HG02623 (cell line): ENCODE measurements around the gene KICS2.

Experiments used
- ATAC-seq: cut with Tn5 transposase; IDR thresholded peaks from one replicate; pipeline ENCODE4 v1.9.1; 2021; ENCODE audit warnings: moderate library complexity; ENCODE audit not compliant: unreplicated experiment

Gene KICS2

DNA sequence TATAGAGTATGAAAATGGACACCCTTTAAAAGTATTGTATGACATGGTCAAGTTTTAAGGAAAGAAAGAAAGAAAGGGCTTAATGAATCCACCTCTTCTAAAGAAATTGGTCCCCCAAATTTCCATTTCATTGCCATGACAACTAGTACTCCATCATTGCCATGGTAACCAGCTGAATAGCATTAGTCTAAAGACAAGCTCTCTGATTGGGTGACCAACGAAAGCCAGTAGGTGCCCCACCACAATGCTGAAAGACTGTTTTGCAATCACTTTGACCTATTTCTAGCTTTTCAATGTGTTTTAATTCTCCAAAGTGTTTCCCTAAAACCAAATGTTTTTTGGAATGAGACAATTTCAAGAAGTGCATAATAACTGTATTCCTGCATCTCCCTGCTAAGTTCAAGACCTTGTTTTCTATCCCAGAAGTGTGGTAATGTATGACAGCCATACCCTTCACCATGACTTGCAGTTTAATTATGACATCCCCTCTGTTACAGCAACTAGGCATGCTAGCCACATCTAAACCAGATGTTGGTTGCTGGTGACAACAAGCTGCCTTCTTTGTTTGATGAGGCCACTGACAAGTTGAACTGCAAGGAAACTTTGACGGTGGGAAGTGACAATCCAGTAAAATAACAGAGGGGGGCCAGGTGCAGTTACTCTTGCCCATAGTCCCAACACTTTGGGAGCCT lies 46.7 kb downstream of the KICS2 start:
- no peak for ATAC-seq

DNA sequence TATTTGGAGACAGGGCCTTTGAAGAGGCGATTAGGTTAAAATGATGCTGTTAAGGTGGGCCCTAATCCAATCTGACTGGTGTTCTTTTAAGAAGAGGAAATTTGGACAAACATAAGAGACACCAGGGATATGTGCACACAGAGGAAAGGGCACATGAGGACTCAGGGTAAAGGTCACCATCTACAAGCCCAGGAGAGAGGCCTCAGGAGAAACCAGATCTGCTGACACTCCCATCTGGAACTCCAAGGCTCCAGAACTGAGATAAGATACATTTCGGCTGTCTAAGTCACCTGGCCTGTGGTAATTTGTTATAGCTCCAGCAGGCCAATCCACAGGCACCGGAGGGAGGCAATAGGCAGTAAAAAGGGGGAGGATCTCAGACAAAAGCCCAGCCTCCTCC lies 48.6 kb downstream of the KICS2 start:
- no peak for ATAC-seq
